Measurements from ENCODE around the gene TBC1D4. TPM values are rescaled to one million over a fixed set of nuclear protein-coding genes. Genes with fewer than 3 reads are reported as not detected.
"Not testable (repeated sequence)": the region's sequence is repeated elsewhere in the genome, so short reads cannot be mapped to it uniquely, and the experiment has no call there.

TBC1D4 gene
- total RNA-seq, 2 experiments from 2014 or later, result 13.9 to 23.6 TPM

DNA sequence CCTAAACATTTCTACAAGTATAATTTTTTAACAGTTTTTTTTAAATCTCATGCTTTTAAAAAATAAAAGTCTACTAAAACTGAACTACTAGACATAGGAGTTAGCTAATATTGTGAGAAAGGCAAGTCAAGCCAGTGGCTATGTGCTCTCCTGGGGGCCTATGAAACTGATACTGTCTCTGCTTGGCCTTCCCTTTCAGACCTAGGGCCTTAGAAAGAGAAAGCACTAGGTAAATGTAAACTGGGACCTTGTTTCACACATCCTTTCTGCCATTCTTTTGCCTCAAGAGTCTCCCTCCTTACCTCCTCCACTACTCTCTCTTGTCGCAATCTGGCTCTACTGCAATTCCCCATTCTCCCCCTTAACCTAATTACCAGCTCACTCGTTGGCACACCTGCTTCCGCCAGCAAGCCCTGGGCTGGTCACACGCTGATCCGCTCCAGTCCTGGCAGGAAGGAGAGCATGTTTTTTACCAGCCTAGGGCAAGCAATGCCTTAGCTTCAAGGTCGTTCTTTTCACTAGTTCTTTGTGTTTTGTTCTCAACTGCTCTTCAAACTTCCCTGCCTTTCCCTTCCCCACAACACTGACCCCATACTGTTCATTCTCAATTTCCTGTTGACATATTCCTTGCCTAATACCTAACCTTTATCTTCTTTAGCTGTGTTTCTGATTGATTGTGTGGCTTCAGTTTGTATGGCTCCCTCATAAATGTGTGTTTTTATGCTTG is 23.1 kb downstream of the TBC1D4 start:
- H3K36me3 Mint-ChIP-seq, result no peaks in the 10 kb centered on the region
- H3K27ac Mint-ChIP-seq, result no peak overlapping the region
- no peak for DNase-seq
- H3K27me3 Mint-ChIP-seq, result peaks cover 19% of the 10 kb centered on the region
- H3K4me3 Mint-ChIP-seq, result no peak overlapping the region
- ATAC-seq, result no peak
- no peaks in the 10 kb centered on the region for H3K4me1 Mint-ChIP-seq
- CTCF ChIA-PET, result interaction anchor here (1.2 kb wide), 1 partner anchor 24 kb away, joined by 3 read pairs; the partner anchor contains the start of gene TBC1D4
- H3K9me3 Mint-ChIP-seq (ENCODE audit: low read depth), result no peaks in the 10 kb centered on the region

GRCh38 chr13:75455962-75456361 is 26.0 kb downstream of the TBC1D4 start:
- Mint-ChIP-seq H3K9me3 (ENCODE audit: low read depth) (no peaks in the 10 kb centered on the region), H3K27me3 (peaks cover 11% of the 10 kb centered on the region), H3K27ac (no peak overlapping the region), H3K36me3 (no peaks in the 10 kb centered on the region), H3K4me1 (no peaks in the 10 kb centered on the region), H3K4me3 (no peak overlapping the region)
- DNase-seq (no peak), ATAC-seq (no peak)
- CTCF ChIA-PET, result no interaction called here

- CTCF ChIA-PET, result no interaction called here
- H3K36me3 Mint-ChIP-seq, result no peaks in the 10 kb centered on the region
Observed at GRCh38 chr13:75454497-75454896, 27.5 kb downstream of the TBC1D4 start.

GRCh38 chr13:75452564-75452963 is 29.4 kb downstream of the TBC1D4 start:
- CTCF ChIA-PET, result no interaction called here
- no peaks in the 10 kb centered on the region for H3K9me3 Mint-ChIP-seq (ENCODE audit: low read depth)
- DNase-seq (no peak), ATAC-seq (no peak)
- no peak overlapping the region for H3K27ac Mint-ChIP-seq
- H3K36me3 Mint-ChIP-seq, result no peaks in the 10 kb centered on the region
- no peaks in the 10 kb centered on the region for H3K4me1 Mint-ChIP-seq
- H3K27me3 Mint-ChIP-seq, result peaks cover 11% of the 10 kb centered on the region
- no peak overlapping the region for H3K4me3 Mint-ChIP-seq

More at GRCh38 chr13:75454497-75454896, 27.5 kb downstream of the TBC1D4 start:
- ATAC-seq (no peak), DNase-seq (no peak)
- H3K27ac Mint-ChIP-seq, result no peak overlapping the region
- H3K4me3 Mint-ChIP-seq, result no peak overlapping the region
- no peaks in the 10 kb centered on the region for H3K4me1 Mint-ChIP-seq
- peaks cover 11% of the 10 kb centered on the region for H3K27me3 Mint-ChIP-seq
- H3K9me3 Mint-ChIP-seq (ENCODE audit: low read depth), result no peaks in the 10 kb centered on the region

DNA sequence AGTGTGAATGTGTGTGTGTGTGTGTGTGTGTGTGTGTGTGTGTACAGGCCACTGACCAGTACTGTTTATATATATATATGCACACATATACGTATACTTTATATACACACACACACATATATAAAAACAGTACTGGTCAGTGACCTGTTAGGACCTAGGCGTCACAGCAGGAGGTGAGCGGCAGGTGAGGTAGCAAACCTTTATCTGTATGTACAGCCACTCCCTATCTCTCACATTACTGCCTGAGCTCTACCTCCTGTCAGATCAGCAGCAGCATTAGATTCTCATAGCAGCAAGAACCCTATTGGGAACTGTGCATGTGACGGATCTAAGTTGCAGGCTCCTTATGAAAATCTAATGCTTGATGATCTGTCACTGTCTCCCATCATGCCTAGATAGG is 34.5 kb downstream of the TBC1D4 start:
- Mint-ChIP-seq H3K4me1 (no peaks in the 10 kb centered on the region), H3K9me3 (ENCODE audit: low read depth) (no peaks in the 10 kb centered on the region), H3K36me3 (no peaks in the 10 kb centered on the region), H3K4me3 (no peak overlapping the region), H3K27ac (no peak overlapping the region), H3K27me3 (peaks cover 5% of the 10 kb centered on the region)
- DNase-seq (no peak), ATAC-seq (no peak)
- CTCF ChIA-PET, result no interaction called here

- CTCF ChIA-PET, result no interaction called here
- Mint-ChIP-seq H3K36me3 (no peaks in the 10 kb centered on the region), H3K4me1 (no peaks in the 10 kb centered on the region), H3K4me3 (no peak overlapping the region), H3K9me3 (ENCODE audit: low read depth) (no peaks in the 10 kb centered on the region), H3K27me3 (peaks cover 5% of the 10 kb centered on the region), H3K27ac (no peak overlapping the region)
- no peak for ATAC-seq
- DNase-seq, result no peak
Observed at GRCh38 chr13:75446874-75447273, 35.1 kb downstream of the TBC1D4 start.

- H3K4me1 Mint-ChIP-seq, result no peaks in the 10 kb centered on the region
- no peak overlapping the region for H3K27ac Mint-ChIP-seq
- no peaks in the 10 kb centered on the region for H3K9me3 Mint-ChIP-seq (ENCODE audit: low read depth)
- CTCF ChIA-PET, result interaction anchor here (1.1 kb wide), 1 partner anchor 12 kb away, joined by 3 read pairs; no protein-coding TSS in a partner anchor
- ATAC-seq, result no peak
- no peaks in the 10 kb centered on the region for H3K36me3 Mint-ChIP-seq
- H3K27me3 Mint-ChIP-seq, result peaks cover 9% of the 10 kb centered on the region
- no peak overlapping the region for H3K4me3 Mint-ChIP-seq
- no peak for DNase-seq
Observed at GRCh38 chr13:75445717-75446499, 36.1 kb downstream of the TBC1D4 start.

- no peak for DNase-seq
- Mint-ChIP-seq H3K4me3 (no peak overlapping the region), H3K9me3 (ENCODE audit: low read depth) (no peaks in the 10 kb centered on the region), H3K27me3 (peaks cover 13% of the 10 kb centered on the region), H3K27ac (no peak overlapping the region), H3K4me1 (no peaks in the 10 kb centered on the region), H3K36me3 (no peaks in the 10 kb centered on the region)
- CTCF ChIA-PET, result interaction anchor here (0.6 to 1.2 kb wide), 2 partner anchors 71 to 98 kb away, joined by 3 read pairs; no protein-coding TSS in a partner anchor
- ATAC-seq, result no peak
Observed at GRCh38 chr13:75444016-75444415, 38.0 kb downstream of the TBC1D4 start.

GRCh38 chr13:75443356-75443958 is 38.5 kb downstream of the TBC1D4 start:
- Mint-ChIP-seq H3K4me3 (no peak overlapping the region), H3K36me3 (no peaks in the 10 kb centered on the region), H3K27ac (no peak overlapping the region), H3K9me3 (ENCODE audit: low read depth) (no peaks in the 10 kb centered on the region), H3K4me1 (no peaks in the 10 kb centered on the region), H3K27me3 (peaks cover 13% of the 10 kb centered on the region)
- CTCF ChIA-PET, result interaction anchor here (0.9 to 1.2 kb wide), 2 partner anchors 70 to 171 kb away, joined by 3 read pairs; no protein-coding TSS in a partner anchor
- ATAC-seq, result no peak
- DNase-seq, result no peak

DNA sequence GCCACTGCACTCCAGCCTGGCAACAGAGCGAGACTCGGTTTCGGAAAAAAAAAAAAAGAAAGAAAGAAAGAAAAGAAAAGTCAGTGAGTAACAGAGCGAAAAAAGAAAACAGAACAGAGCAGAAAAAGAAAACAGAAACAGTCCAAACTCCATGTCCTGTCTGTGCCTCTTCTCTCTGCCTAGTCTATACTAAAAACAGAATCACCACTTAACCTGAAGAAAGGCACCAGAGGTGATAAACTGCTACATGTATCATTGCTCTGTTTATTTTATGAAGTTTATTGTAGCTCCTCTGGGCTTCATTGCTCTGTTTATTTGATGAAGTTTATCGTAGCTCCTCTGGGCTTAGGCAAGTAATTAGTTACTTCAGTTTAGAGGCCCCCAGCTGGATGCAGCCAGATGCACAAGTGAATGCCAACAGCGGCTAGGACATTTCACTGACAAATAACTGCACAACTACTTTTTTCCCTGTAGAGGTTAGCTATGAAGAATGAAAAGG is 39.2 kb downstream of the TBC1D4 start:
- H3K27ac Mint-ChIP-seq, result no peak overlapping the region
- H3K9me3 Mint-ChIP-seq (ENCODE audit: low read depth), result no peaks in the 10 kb centered on the region
- peaks cover 18% of the 10 kb centered on the region for H3K27me3 Mint-ChIP-seq
- no peaks in the 10 kb centered on the region for H3K4me1 Mint-ChIP-seq
- no peaks in the 10 kb centered on the region for H3K36me3 Mint-ChIP-seq
- no peak overlapping the region for H3K4me3 Mint-ChIP-seq
- CTCF ChIA-PET, result interaction anchor here (0.9 kb wide), 1 partner anchor 170 kb away, joined by 3 read pairs; no protein-coding TSS in a partner anchor
- ATAC-seq (no peak), DNase-seq (no peak)

- no peak overlapping the region for H3K27ac Mint-ChIP-seq
- CTCF ChIA-PET, result no interaction called here
- DNase-seq (no peak), ATAC-seq (no peak)
- H3K9me3 Mint-ChIP-seq (ENCODE audit: low read depth), result no peaks in the 10 kb centered on the region
- no peak overlapping the region for H3K4me3 Mint-ChIP-seq
- H3K36me3 Mint-ChIP-seq, result no peaks in the 10 kb centered on the region
- peaks cover 23% of the 10 kb centered on the region for H3K27me3 Mint-ChIP-seq
- H3K4me1 Mint-ChIP-seq, result no peaks in the 10 kb centered on the region
Observed at GRCh38 chr13:75440100-75440499, 41.9 kb downstream of the TBC1D4 start.

- H3K4me1 Mint-ChIP-seq, result no peaks in the 10 kb centered on the region
- no peak for DNase-seq
- H3K27me3 Mint-ChIP-seq, result peaks cover 22% of the 10 kb centered on the region
- no peak overlapping the region for H3K27ac Mint-ChIP-seq
- CTCF ChIA-PET, result no interaction called here
- H3K36me3 Mint-ChIP-seq, result no peaks in the 10 kb centered on the region
- no peaks in the 10 kb centered on the region for H3K9me3 Mint-ChIP-seq (ENCODE audit: low read depth)
- no peak for ATAC-seq
- H3K4me3 Mint-ChIP-seq, result no peak overlapping the region
Observed at GRCh38 chr13:75437582-75438318, 44.2 kb downstream of the TBC1D4 start.

DNA sequence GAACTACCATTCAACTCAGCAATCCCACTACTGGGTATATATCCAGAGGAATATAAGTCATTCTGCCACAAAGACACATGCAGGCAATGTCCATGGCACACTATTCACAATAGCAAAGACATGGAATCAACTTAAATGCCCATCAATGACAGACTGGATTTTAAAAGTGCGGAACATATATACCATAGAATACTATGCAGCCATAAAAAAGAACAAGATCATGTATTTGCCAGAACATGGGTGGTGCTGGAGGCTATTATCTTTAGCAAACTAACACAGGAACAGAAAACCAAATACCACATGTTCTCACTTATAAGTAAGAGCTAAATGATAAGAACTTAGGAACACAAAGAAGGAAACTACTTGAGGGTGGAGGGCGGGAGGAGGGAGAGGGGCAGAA is 47.8 kb downstream of the TBC1D4 start:
- H3K9me3 Mint-ChIP-seq (ENCODE audit: low read depth); ATAC-seq; H3K4me1 Mint-ChIP-seq; H3K36me3 Mint-ChIP-seq; DNase-seq; H3K27ac Mint-ChIP-seq; H3K4me3 Mint-ChIP-seq: not testable (repeated sequence)
- CTCF ChIA-PET, result interaction anchor here (0.8 kb wide), 1 partner anchor 11 kb away, joined by 3 read pairs; no protein-coding TSS in a partner anchor
- H3K27me3 Mint-ChIP-seq, result peaks cover 38% of the 10 kb centered on the region

Data from activated CD8-positive, alpha-beta memory T cell treated with anti-CD3 and anti-CD28 coated beads, Interleukin-2, amount 10 ng/mL, durations not matched to agents 7 days and 5 days (primary cell).